ENCODE measurements around the gene MTCL1. TPM values are rescaled to one million over a fixed set of nuclear protein-coding genes. Genes with fewer than 3 reads are reported as not detected.

MTCL1 gene
- total RNA-seq, 2 donors from 2014 or later = 15.3 to 27.7 TPM

DNA sequence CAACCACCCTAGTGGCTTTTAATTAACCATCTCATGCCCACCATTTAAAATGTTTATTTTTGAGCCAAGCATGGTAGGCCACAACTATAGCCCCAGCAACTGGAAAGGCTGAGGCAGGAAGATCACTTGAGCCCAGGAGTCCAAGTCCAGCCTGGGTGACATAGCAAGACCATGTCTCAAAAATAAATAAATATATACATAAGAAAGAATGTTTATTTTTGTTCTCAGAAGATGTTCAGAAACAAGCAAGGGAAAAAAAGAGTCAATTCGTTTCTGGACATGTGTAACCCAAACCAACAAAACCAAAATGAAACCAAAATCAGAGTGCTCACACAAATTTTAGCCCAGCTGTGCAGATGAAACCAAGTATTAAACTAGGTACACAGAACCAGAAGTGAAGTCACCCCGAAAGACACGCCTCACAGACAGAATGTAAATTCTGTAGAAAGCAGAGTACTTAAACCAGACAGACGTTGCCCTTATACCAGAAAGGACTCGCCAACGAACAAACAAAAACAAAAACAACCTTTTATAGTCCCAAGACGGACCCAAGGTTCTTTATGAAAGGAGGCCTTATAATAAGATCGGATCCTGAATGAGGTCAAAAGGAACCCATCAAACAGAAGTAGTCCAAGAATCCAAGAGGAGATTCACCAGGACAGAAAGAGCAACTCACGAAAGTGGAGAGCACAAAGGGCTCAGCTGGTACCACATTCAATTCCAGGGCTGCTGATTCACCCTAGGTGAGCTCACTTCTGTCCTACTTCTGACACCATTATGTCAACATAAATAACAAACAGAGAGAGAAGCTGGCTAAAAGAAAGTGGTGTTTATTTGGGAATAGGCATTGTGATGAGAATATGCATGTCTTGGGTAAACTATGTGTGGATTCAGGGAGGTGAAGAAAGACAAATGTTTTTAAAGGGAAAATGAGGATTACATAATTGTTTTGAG lies 31.8 kb upstream of the MTCL1 start:
- WGBS, 2 donors = 84 to 90% methylated on average over 9 of the region's 9 CpGs
- H3K36me3 ChIP-seq (replicated peaks in 1 of 2; ENCODE audit: insufficient read depth in 1 of 2, low read depth in 2 of 2) = no peaks in the 10 kb centered on the region
- H3K27me3 ChIP-seq = no peaks in the 10 kb centered on the region
- no peaks in the 10 kb centered on the region for H3K9me3 ChIP-seq
- no peak for DNase-seq
- ATAC-seq = no peak
- H3K4me1 ChIP-seq = no peaks in the 10 kb centered on the region
- TF ChIP-seq, protein P1, sequence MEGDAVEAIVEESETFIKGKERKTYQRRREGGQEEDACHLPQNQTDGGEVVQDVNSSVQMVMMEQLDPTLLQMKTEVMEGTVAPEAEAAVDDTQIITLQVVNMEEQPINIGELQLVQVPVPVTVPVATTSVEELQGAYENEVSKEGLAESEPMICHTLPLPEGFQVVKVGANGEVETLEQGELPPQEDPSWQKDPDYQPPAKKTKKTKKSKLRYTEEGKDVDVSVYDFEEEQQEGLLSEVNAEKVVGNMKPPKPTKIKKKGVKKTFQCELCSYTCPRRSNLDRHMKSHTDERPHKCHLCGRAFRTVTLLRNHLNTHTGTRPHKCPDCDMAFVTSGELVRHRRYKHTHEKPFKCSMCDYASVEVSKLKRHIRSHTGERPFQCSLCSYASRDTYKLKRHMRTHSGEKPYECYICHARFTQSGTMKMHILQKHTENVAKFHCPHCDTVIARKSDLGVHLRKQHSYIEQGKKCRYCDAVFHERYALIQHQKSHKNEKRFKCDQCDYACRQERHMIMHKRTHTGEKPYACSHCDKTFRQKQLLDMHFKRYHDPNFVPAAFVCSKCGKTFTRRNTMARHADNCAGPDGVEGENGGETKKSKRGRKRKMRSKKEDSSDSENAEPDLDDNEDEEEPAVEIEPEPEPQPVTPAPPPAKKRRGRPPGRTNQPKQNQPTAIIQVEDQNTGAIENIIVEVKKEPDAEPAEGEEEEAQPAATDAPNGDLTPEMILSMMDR (IDR thresholded peaks at IDR 0.05) = no peak
- TF ChIP-seq POLR2A (IDR thresholded peaks at IDR 0.05) = no peak
- H3K27ac ChIP-seq = no peak overlapping the region
- intact Hi-C loops (cut with DNase I) = no loop called here
- H3K4me3 ChIP-seq = no peak overlapping the region

DNA sequence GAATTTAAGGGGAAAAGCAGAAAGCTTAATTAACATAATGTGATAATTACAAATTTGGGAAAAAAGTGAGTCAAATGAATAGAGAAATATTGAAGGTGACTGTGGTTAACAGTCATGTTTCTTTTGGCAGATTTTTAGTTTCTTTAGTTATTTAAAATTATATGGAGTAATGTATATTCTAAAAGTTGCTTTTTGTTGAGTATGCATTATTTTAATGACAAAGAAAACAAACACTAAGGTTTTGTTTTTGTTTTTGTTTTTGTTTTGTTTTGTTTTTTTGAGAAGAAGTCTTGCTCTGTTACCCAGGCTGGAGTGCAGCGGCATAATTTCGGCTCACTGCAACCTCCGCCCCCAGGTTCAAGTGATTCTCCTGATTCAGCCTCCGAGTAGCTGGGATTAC lies 30.3 kb upstream of the MTCL1 start:
- no peak overlapping the region for H3K27ac ChIP-seq
- no peaks in the 10 kb centered on the region for H3K27me3 ChIP-seq
- H3K9me3 ChIP-seq = no peaks in the 10 kb centered on the region
- 79 to 85% methylated on average over 4 of the region's 4 CpGs for WGBS, 2 donors
- H3K4me3 ChIP-seq = no peak overlapping the region
- DNase-seq (no peak), ATAC-seq (no peak)
- no peak for TF ChIP-seq POLR2A (IDR thresholded peaks at IDR 0.05)
- TF ChIP-seq, protein P1 (IDR thresholded peaks at IDR 0.05) = no peak
- intact Hi-C loops (cut with DNase I) = no loop called here
- no peaks in the 10 kb centered on the region for H3K4me1 ChIP-seq
- H3K36me3 ChIP-seq (replicated peaks in 1 of 2; ENCODE audit: insufficient read depth in 1 of 2, low read depth in 2 of 2) = no peaks in the 10 kb centered on the region

DNA sequence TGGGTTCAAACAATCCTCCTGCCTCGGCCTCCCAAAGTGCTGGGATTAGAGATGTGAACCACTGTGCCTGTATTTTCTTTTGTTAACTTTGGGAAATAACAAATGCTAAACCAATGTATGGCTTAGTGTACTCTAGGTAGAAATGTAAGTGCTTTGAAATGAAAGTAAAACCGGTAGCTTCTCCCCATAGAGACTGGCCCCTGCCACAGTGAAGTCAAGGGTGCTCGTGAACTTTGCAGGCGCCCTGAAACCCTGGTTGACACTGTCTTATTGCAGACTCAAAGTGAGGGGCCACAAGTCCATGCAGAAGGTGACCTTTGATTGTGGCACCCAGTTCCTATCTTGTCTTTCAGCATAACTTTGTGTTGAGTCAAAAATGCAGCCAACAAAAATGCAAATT lies 24.2 kb upstream of the MTCL1 start:
- DNase-seq = no peak
- Histone ChIP-seq H3K9me3 (no peaks in the 10 kb centered on the region), H3K4me3 (no peak overlapping the region), H3K27ac (no peak overlapping the region), H3K27me3 (no peaks in the 10 kb centered on the region), H3K36me3 (replicated peaks in 1 of 2; ENCODE audit: insufficient read depth in 1 of 2, low read depth in 2 of 2) (no peaks in the 10 kb centered on the region), H3K4me1 (no peaks in the 10 kb centered on the region)
- 88 to 94% methylated on average over 4 of the region's 4 CpGs for WGBS, 2 donors
- TF ChIP-seq, protein P1 (IDR thresholded peaks at IDR 0.05) = no peak
- no peak for TF ChIP-seq POLR2A (IDR thresholded peaks at IDR 0.05)
- no peak for ATAC-seq
- intact Hi-C loops (cut with DNase I) = no loop called here

DNA sequence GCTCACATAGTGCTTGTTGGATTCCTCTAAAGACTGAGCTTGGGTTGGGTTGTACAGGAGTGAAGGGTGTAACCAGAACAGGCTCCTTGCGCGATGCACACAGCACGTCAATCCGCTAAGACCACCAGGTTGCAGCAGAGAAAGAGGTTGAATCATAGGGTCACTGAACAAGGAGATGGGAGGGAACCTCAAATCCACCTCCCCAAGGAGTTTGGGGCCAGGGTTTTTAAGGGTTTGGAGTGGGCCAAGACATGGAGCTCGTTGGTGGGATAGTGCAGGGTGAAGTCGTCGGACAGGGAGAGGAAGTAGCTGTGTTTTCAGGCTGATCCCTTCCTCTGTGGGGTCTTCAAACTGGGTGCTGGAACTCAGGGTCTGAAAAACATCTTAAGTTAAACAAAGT lies 20.8 kb upstream of the MTCL1 start:
- intact Hi-C loops (cut with DNase I) = no loop called here
- Histone ChIP-seq H3K27ac (no peak overlapping the region), H3K36me3 (replicated peaks in 1 of 2; ENCODE audit: insufficient read depth in 1 of 2, low read depth in 2 of 2) (no peaks in the 10 kb centered on the region), H3K4me3 (no peak overlapping the region), H3K27me3 (no peaks in the 10 kb centered on the region), H3K4me1 (no peaks in the 10 kb centered on the region), H3K9me3 (no peaks in the 10 kb centered on the region)
- 86 to 92% methylated on average over 7 of the region's 7 CpGs for WGBS, 2 donors
- TF ChIP-seq POLR2A (IDR thresholded peaks at IDR 0.05) = no peak
- TF ChIP-seq, protein P1 (IDR thresholded peaks at IDR 0.05) = no peak
- no peak for DNase-seq
- ATAC-seq = no peak
